ENCODE results near the gene ZFP92.

ZFP92 gene

DNA sequence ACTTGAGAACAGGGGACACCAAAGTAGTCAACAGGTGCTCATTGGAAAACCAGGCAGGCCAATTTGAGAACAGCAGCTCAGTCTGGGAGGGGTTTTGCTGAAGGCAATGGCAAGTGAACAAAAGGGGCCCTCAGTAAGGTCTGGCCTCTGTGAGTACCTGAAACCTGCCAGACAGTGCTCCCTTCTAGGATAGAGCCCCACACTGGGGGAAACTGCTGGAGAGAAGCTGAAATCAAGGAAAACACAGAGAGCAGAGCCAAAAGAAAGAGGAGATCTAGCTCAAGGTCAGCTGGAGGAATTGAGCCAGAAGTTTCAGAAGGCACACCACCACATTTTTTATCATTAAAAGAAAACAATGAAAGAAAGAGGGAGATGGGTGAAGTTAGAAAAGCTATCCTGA is 38.3 kb upstream of the ZFP92 start:
- TF ChIP-seq, protein P1, sequence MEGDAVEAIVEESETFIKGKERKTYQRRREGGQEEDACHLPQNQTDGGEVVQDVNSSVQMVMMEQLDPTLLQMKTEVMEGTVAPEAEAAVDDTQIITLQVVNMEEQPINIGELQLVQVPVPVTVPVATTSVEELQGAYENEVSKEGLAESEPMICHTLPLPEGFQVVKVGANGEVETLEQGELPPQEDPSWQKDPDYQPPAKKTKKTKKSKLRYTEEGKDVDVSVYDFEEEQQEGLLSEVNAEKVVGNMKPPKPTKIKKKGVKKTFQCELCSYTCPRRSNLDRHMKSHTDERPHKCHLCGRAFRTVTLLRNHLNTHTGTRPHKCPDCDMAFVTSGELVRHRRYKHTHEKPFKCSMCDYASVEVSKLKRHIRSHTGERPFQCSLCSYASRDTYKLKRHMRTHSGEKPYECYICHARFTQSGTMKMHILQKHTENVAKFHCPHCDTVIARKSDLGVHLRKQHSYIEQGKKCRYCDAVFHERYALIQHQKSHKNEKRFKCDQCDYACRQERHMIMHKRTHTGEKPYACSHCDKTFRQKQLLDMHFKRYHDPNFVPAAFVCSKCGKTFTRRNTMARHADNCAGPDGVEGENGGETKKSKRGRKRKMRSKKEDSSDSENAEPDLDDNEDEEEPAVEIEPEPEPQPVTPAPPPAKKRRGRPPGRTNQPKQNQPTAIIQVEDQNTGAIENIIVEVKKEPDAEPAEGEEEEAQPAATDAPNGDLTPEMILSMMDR (IDR thresholded peaks at IDR 0.05): no peak

DNA sequence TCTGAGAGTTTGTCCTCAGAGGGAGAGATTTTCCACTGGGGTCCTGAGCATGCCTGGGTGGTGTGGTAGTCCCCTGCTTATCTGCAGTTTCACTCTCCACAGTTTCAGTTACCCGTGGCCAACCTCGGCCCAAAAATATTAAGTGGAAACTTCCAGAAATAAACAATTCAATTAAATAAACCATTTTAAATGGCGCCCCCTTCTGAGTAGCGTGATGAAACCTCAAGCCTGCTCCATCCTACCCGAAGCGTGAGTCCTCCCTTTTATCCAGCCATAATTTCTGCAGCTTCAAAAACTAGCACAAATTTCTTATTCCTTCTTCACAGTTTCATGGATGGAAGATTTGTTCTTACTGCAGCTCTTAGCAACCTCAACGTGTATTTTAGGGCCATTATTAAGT is 36.8 kb upstream of the ZFP92 start:
- TF ChIP-seq, protein P1 (IDR thresholded peaks at IDR 0.05): no peak

DNA sequence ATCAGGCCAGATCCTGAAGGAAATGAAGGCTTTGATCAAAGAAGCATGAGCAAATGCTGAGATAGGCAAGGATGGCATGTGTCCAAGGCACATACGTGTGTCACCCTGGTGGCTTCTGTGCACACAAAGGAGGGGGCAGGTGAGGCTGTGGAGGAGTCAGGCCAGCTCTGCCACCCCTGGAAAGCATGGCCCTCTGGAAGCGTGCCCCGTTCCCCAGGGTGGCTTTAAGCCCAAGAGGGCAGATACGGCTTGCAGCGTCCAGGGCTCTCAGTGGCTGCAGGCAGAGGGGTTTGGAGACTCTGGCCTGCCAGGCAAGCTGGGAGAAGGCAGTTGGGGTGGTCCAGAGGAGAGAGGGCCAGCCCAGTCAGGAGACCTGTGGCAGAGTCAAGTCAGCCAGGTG is 35.7 kb upstream of the ZFP92 start:
- TF ChIP-seq, protein P1 (IDR thresholded peaks at IDR 0.05): no peak

DNA sequence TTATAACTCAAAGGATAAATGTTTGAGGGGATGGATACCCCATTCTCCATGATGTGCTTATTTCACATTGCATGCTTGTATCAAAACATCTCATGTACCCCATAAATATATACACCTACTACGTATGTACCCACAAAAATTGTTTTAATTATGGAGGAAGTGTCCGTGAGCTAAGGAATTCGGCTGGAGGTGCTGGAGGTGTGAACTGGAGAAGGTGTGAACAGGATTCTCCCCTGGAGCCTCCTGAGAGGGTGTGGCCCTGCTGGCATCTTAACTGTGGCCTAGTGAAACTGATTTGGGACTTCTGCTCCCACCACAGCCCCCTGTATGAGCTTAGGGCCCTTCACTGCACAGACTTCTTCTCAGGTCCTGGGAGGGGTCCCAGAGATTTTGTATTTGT is 33.5 kb upstream of the ZFP92 start:
- TF ChIP-seq, protein P1 (IDR thresholded peaks at IDR 0.05): no peak

DNA sequence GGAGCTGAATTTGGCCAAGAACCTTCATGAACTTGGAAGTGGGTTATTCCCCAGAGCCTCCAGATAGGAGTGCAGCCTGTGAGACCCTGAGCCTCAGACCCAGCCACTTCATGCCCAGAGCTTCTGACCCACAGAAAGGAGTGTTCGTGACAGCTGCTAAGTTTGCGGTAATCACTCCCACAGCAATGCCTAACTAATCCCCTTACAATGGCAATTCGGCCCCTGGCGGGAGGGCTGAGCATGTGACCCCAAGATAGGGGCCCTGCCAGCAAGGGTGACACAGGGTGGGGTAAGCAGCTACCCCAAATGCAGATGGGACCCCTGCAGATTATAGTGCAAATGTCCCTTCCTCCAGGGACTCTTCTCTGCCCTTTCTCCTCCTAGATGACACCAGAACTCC is 32.7 kb upstream of the ZFP92 start:
- TF ChIP-seq, protein P1 (IDR thresholded peaks at IDR 0.05): no peak

DNA sequence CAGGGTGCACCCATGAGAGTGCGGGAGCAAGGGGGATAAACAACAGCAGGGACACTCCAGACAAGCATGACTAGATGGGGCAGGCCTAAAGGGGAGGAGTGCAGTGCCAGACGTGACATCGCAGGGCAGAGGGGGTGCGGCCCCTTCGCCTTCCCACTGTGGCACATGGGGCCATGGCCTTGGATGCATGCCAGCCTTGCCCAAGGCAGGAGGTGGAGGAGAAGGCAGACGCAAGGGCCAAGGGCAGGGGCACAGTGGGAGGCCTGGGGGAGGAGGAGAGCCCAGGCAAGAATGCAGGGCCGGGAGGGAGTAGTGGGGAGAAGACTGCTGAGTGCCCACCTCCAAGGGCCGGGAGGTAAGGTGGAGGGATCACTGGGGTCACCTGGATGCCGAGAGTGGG is 31.8 kb upstream of the ZFP92 start:
- TF ChIP-seq, protein P1 (IDR thresholded peaks at IDR 0.05): no peak

DNA sequence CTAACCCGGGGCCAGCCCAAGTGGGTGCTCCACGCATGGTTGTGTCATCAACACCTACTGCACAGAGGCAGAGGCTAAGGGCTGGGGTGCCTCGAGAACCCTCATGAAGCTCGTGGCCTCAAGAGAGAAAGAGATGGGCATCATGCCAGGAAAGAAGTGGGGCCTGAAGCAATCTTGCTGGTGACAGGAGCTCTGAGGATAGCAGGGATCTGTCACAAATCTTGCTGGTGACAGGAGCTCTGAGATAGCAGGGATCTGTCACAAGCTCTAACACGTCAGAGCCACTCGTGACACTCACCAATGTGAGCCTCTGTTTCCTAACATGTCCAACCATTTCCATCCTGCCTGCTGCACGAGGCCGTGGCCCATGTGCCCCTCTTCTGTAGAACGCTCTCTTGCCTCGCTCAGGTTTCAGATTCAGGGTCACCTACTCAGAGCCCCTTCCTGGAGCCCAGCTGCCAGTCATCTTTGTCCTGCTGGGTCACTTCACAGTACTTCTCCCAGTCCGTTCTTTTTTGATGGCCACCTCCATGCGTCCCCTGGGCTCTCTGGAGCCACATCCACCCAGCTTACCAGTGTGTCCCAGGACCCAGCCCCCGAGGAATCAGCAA is 31.2 kb upstream of the ZFP92 start:
- TF ChIP-seq, protein P1 (IDR thresholded peaks at IDR 0.05): no peak

DNA sequence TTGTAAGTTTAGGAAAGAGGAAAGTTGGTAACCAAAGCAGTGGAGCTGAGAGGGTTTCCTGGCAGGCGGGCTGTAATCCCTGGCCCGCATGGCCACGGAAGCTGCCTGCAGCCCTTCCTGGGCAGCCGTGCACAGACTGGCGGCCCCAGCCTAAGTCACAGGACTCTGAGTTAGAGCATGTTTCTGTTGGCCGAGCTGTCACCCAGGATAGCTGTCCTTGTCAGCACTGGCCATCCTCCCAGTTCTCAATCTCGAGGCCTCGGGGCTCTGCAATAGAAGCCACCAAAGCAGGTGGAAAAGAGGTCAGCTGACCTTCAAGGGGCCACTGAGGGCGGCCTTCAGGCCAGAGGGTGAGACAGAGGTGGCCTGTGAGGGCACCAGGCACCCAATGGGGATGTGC is 30.6 kb upstream of the ZFP92 start:
- TF ChIP-seq, protein P1 (IDR thresholded peaks at IDR 0.05): no peak

Measured in LNCAP (cell line).